ENCODE data around the gene DSE. TPM values are rescaled to one million over a fixed set of nuclear protein-coding genes. Genes with fewer than 3 reads are reported as not detected.

DSE gene
- total and polyA plus RNA-seq, 2 donors (not counting 1 experiment from before 2014, with no cell fraction given), result 8.3 to 8.6 TPM

- no CpG with 5 or more reads among the region's 3 CpGs for WGBS (ENCODE audit: insufficient coverage)
- CTCF ChIA-PET, result interaction anchor here (1.3 to 1.7 kb wide), 3 partner anchors 9 to 65 kb away, joined by 3 to 4 read pairs (median 3); no protein-coding TSS in a partner anchor
- H3K4me2 ChIP-seq (replicated peaks; ENCODE audit: low read depth, low read length, poor library complexity, severe bottlenecking), result no peak overlapping the region
- DNase-seq (no peak), ATAC-seq (ENCODE audit: low read depth) (no peak)
- no peak overlapping the region for H3K27ac ChIP-seq (ENCODE audit: low read length in 2 of 2)
- no peak overlapping the region for H2AFZ ChIP-seq (ENCODE audit: insufficient read depth, low read depth, low read length, poor library complexity, severe bottlenecking)
- TF ChIP-seq, protein P1, sequence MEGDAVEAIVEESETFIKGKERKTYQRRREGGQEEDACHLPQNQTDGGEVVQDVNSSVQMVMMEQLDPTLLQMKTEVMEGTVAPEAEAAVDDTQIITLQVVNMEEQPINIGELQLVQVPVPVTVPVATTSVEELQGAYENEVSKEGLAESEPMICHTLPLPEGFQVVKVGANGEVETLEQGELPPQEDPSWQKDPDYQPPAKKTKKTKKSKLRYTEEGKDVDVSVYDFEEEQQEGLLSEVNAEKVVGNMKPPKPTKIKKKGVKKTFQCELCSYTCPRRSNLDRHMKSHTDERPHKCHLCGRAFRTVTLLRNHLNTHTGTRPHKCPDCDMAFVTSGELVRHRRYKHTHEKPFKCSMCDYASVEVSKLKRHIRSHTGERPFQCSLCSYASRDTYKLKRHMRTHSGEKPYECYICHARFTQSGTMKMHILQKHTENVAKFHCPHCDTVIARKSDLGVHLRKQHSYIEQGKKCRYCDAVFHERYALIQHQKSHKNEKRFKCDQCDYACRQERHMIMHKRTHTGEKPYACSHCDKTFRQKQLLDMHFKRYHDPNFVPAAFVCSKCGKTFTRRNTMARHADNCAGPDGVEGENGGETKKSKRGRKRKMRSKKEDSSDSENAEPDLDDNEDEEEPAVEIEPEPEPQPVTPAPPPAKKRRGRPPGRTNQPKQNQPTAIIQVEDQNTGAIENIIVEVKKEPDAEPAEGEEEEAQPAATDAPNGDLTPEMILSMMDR (IDR thresholded peaks at IDR 0.05), result no peak
- no peak for TF ChIP-seq EZH2 (IDR thresholded peaks at IDR 0.05; ENCODE audit: borderline replicate concordance, insufficient read depth, low read depth, low read length, poor library complexity, severe bottlenecking)
- H3K4me3 Mint-ChIP-seq, result no peak overlapping the region
- H3K36me3 ChIP-seq (replicated peaks in 1 of 2; ENCODE audit: control extremely low read depth in 1 of 2, control insufficient read depth in 1 of 2, extremely low read depth in 1 of 2, insufficient read depth in 2 of 2, low read length in 1 of 2), result no peaks in the 10 kb centered on the region
- H3K79me2 ChIP-seq (ENCODE audit: control insufficient read depth, insufficient read depth, low read length), result no peaks in the 10 kb centered on the region
- H3K9me3 Mint-ChIP-seq (ENCODE audit: insufficient read depth), result no peaks in the 10 kb centered on the region
- H3K27me3 ChIP-seq (replicated peaks in 1 of 4; ENCODE audit: control extremely low read depth in 1 of 4, control insufficient read depth in 3 of 4, insufficient read depth in 4 of 4, low read length in 3 of 4), result no peaks in the 10 kb centered on the region
- peaks cover 0 to 3% (median 0%) of the 10 kb centered on the region in 3 donors for H3K9me3 ChIP-seq (ENCODE audit: control extremely low read depth in 1 of 3, control insufficient read depth in 2 of 3, insufficient read depth in 1 of 3, low read length in 2 of 3)
- intact Hi-C loops (cut with micrococcal nuclease), result no loop called here
- H3K27me3 Mint-ChIP-seq, result no peaks in the 10 kb centered on the region
- H3K9ac ChIP-seq (ENCODE audit: low read length), result no peak overlapping the region
- no peaks in the 10 kb centered on the region for H3K4me1 Mint-ChIP-seq
- H3K27ac Mint-ChIP-seq, result no peak overlapping the region
- H3K4me1 ChIP-seq (ENCODE audit: control insufficient read depth in 2 of 2, insufficient read depth in 2 of 2, low read length in 2 of 2), result no peaks in the 10 kb centered on the region
- POLR2A ChIA-PET, result no interaction called here
- no peaks in the 10 kb centered on the region for H4K20me1 ChIP-seq (ENCODE audit: control insufficient read depth, insufficient read depth, low read length, poor library complexity, severe bottlenecking)
- H3K4me3 ChIP-seq (ENCODE audit: control extremely low read depth in 1 of 5, extremely low read depth in 1 of 5, insufficient read depth in 1 of 5, low read depth in 2 of 5, low read length in 4 of 5), result no peak overlapping the region
Measured at GRCh38 chr6:116352515-116353471, 18.0 kb upstream of the DSE start.

DNA sequence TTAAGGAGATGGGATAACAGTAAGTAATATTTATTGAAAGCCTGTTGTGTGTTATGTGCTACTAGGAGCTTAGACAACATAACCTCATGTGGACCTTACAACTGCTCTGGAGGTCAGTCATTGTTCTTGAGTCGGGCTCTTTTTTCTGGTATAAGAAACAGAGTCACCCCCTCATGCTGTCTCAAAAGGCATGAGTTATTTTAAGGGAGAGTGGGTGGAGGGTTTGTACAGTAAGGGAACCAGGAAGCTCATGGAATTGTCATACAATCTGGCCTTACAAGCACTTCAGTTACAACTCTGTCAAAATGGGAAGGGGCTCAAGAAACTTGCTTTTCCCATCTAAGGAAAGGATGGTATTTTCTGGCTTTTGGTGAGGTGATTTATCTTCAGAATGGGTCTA, 16.5 kb upstream of the DSE start:
- ChIA-PET POLR2A (no interaction called here), CTCF (interaction anchor here (1.3 to 1.7 kb wide), 2 partner anchors 14 to 66 kb away, joined by 3 to 4 read pairs; no protein-coding TSS in a partner anchor)
- Histone ChIP-seq H3K4me1 (ENCODE audit: control insufficient read depth in 2 of 2, insufficient read depth in 2 of 2, low read length in 2 of 2) (no peaks in the 10 kb centered on the region), H3K9ac (ENCODE audit: low read length) (no peak overlapping the region), H3K27me3 (replicated peaks in 1 of 4; ENCODE audit: control extremely low read depth in 1 of 4, control insufficient read depth in 3 of 4, insufficient read depth in 4 of 4, low read length in 3 of 4) (no peaks in the 10 kb centered on the region), H3K36me3 (replicated peaks in 1 of 2; ENCODE audit: control extremely low read depth in 1 of 2, control insufficient read depth in 1 of 2, extremely low read depth in 1 of 2, insufficient read depth in 2 of 2, low read length in 1 of 2) (no peaks in the 10 kb centered on the region), H3K4me2 (replicated peaks; ENCODE audit: low read depth, low read length, poor library complexity, severe bottlenecking) (no peak overlapping the region), H4K20me1 (ENCODE audit: control insufficient read depth, insufficient read depth, low read length, poor library complexity, severe bottlenecking) (no peaks in the 10 kb centered on the region), H3K4me3 (ENCODE audit: control extremely low read depth in 1 of 5, extremely low read depth in 1 of 5, insufficient read depth in 1 of 5, low read depth in 2 of 5, low read length in 4 of 5) (no peak overlapping the region), H3K79me2 (ENCODE audit: control insufficient read depth, insufficient read depth, low read length) (no peaks in the 10 kb centered on the region), H3K27ac (ENCODE audit: low read length in 2 of 2) (no peak overlapping the region), H3K9me3 (ENCODE audit: control extremely low read depth in 1 of 3, control insufficient read depth in 2 of 3, insufficient read depth in 1 of 3, low read length in 2 of 3) (no peaks in the 10 kb centered on the region), H2AFZ (ENCODE audit: insufficient read depth, low read depth, low read length, poor library complexity, severe bottlenecking) (no peak overlapping the region)
- WGBS (ENCODE audit: insufficient coverage), result no CpG with 5 or more reads among the region's 1 CpG
- Mint-ChIP-seq H3K4me1 (no peaks in the 10 kb centered on the region), H3K9me3 (ENCODE audit: insufficient read depth) (no peaks in the 10 kb centered on the region), H3K27ac (no peak overlapping the region), H3K27me3 (no peaks in the 10 kb centered on the region), H3K4me3 (no peak overlapping the region)
- intact Hi-C loops (cut with micrococcal nuclease), result no loop called here
- TF ChIP-seq EZH2 (IDR thresholded peaks at IDR 0.05; ENCODE audit: borderline replicate concordance, insufficient read depth, low read depth, low read length, poor library complexity, severe bottlenecking), result no peak
- TF ChIP-seq, protein P1 (IDR thresholded peaks at IDR 0.05), result no peak
- ATAC-seq (ENCODE audit: low read depth) (no peak), DNase-seq (no peak)
